RCC 7860 (cell line): ENCODE measurements around the gene HNRNPA0.

Experiments used
- DNase-seq: peaks from one replicate; pipeline ENCODE4 v3.0.0-alpha.2; 2015; ENCODE audit warnings: low spot score
- FAIRE-seq: peaks from 2 replicates; lab custom pipeline; 2012; peaks lifted over from hg19 to GRCh38; lab: Jason Lieb, UNC

The HNRNPA0 gene

GRCh38 chr5:137754961-137755762 is 999 bp upstream of the HNRNPA0 start:
- no peak for DNase-seq

GRCh38 chr5:137753691-137754187 is 424 bp downstream of the HNRNPA0 start:
- no peak for DNase-seq
- FAIRE-seq, result no peak

More at GRCh38 chr5:137754961-137755762, 999 bp upstream of the HNRNPA0 start:
- no peak for FAIRE-seq

- no peak for DNase-seq
These were observed 1.1 kb downstream of the HNRNPA0 start for GRCh38 chr5:137752905-137753690.

DNA sequence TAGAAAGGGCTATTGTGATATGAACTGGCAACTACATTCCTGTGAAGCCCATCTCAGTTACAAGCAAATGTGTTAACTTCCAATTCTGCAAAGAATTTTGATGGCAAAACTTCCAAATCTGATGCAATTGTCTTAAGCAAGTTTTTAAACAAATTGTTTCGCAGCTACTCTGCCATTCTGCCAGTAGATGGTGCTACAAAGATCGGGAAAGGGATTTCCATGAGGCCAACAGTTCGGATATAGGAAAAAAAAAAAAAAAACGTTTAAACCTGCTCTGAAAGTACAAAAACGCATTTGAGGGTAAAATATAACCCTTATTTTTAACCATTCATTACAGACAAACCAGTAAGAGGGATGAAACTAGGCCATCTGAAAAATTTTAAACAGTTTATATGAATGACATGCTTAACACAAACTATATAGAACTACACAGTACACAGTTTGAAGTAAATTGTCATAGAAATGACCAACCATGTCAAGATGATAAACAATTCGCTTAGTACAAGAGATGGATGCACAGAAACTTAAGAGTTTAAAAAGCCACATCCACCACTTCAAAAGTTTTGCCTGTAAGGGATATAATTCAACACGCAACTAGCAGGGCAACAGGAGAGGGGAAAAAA is 2.2 kb downstream of the HNRNPA0 start:
- DNase-seq, result peak; percentile 62
- peak; percentile 81 for FAIRE-seq

More at GRCh38 chr5:137752905-137753690, 1.1 kb downstream of the HNRNPA0 start:
- FAIRE-seq, result no peak

GRCh38 chr5:137750436-137750835 is 3.7 kb downstream of the HNRNPA0 start:
- no peak for FAIRE-seq
- no peak for DNase-seq

- FAIRE-seq, result no peak
- no peak for DNase-seq
These were observed 6.3 kb downstream of the HNRNPA0 start for GRCh38 chr5:137747848-137748247.

GRCh38 chr5:137743031-137743640 is 11.0 kb downstream of the HNRNPA0 start:
- FAIRE-seq (peak; percentile 55), DNase-seq (peak; percentile 42)

DNA sequence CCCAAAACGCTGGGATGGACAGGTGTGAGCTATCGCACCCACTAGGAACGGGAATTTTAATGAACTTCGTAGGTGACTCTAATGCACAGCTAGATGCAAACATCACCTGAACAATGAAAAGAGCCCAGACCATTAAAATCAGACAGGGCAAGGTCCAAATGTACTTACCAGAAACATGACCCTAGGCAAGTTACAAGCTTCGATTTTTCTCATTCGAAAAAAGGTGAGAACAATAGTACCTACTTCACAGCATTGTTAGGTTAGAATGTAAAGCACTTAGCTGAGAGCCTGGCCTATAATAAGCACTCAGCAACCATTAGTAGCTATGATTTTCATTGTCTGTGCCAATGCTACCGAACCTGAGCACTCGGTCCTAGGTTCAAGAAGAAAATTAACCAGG is 12.4 kb downstream of the HNRNPA0 start:
- no peak for DNase-seq
- no peak for FAIRE-seq

GRCh38 chr5:137739737-137740136 is 14.4 kb downstream of the HNRNPA0 start:
- DNase-seq, result no peak
- no peak for FAIRE-seq

- DNase-seq, result no peak
- no peak for FAIRE-seq
These were observed 15.2 kb downstream of the HNRNPA0 start for GRCh38 chr5:137738947-137739346.

DNA sequence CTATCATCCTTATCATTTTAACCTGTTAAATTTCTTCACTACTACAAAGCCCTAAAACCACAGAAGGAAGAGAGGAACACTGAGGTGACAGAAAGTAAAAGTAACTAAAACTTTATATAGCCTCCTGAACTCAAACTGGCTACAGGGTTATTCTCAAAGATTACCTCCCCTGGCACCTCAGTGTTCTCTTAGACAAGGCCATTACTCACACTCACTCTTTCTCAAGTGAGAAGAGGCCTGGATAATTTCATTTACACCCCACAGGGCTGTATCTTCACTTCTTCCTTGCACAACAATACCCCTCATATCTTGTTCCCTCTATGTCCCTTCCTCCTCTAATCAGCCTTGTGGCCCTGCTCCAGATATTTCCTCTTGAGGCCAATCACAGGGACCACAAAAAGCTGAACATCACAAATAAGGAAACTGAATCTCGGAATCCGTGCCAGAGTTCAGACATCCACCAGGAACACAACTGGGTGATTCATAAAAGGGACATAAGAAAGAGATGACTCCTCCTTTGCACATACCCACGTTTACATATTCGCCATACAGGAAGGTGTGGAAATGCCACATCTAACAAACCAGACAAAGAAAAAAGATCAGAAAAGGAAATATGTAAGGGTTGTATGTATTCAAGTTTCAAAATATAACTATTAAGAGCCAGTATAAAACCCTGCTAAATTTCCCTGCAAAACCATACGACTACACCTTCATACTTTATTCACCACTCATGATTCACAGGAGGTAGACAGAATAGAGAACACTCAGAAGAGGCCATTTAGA is 16.6 kb downstream of the HNRNPA0 start:
- DNase-seq (no peak), FAIRE-seq (no peak)

GRCh38 chr5:137736496-137736895 is 17.7 kb downstream of the HNRNPA0 start:
- FAIRE-seq, result no peak
- DNase-seq, result no peak

GRCh38 chr5:137735555-137736284 is 18.4 kb downstream of the HNRNPA0 start, which contains the start of gene KLHL3:
TSS of gene KLHL3 (minus strand) at chr5:137736089. CDS start at chr5:137735646, 443 bp downstream.
- DNase-seq (no peak), FAIRE-seq (no peak)

DNA sequence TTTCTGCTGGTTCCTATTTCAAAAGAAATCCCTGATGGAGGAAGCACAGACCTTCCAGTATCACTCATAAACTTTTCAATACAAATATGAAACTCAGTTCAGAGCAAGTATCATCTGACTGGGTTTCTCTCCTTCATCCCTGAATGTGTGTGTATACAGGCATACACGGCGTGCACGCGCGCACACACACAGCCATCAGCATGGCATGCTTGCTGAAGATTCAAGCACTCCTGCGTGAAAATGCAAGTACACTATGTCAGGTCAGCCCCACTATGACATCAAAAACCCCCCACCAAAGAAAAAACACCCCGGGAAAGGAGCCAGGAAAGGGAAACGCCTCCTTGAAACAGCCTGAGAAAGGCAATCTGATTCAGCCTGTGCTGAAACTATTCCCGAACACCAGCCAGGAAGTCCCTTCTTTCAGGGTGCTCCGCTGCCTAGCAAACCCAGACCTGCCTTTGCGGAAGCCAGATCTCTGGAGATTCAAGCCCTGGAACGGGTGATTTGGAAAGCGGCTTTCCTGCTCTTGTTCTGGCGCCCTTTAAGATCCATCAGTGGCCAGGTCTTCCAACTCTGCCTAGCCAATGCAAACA is 19.1 kb downstream of the HNRNPA0 start:
- FAIRE-seq (no peak), DNase-seq (no peak)

DNA sequence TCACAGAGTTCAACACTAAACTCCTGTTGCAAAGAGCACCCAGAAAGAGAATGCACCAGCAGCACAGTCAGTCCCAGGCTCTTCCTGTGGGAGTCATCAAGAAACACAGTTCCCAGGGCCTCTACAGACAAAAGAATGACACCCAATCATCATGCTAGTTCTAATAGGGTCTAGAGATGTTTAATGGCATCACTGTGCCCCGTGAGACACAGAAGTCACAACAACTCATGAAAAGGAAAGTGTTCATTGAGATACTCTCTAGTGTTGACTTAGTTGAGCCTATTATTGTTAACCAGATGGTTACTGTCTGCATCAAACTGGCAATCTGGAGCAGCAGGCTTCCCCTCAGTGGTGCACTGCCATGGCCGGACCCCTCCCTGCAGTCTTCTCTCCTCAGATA is 19.8 kb downstream of the HNRNPA0 start:
- FAIRE-seq (no peak), DNase-seq (no peak)

GRCh38 chr5:137733922-137734321 is 20.2 kb downstream of the HNRNPA0 start:
- DNase-seq (no peak), FAIRE-seq (no peak)

DNA sequence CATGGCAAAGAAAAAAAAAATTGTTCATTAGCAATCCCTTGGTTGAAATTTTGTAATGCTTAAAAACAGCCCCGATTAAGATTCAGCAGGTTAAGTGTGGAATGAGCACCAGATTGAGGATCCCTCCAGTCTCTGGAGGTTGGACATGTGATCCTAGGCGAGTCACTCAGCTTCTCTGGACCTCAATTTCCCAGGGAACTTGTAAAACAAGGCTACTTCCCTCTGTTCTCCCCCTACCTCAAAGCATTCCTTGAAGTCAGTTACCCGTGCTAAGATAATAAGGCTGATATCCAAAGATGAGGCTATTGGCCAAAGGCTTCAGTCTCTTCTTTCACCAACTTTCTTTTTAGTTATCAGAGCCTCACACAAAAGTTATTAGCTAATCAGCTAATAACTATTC is 21.2 kb downstream of the HNRNPA0 start:
- no peak for FAIRE-seq
- DNase-seq, result no peak

DNA sequence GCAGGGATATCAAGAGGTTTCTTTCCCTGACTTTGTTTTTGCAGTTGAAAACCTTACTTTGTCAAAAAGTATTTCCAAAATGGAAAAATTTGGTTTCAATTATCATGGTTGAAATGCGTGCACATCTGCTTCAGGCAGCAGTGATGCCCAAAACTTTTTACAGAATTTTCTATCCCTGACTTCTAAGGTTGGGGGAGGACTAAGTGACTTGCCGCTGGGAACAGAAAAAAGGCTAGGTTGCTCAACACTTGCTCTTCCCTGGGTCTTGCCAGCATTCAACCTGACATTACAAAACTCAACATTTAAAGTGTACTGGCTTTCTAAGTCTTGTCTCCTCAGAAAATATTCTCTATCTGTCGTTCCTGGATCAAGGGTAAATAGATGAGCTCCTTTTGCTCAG is 23.0 kb downstream of the HNRNPA0 start:
- DNase-seq (no peak), FAIRE-seq (no peak)

GRCh38 chr5:137730336-137730735 is 23.8 kb downstream of the HNRNPA0 start:
- FAIRE-seq (no peak), DNase-seq (no peak)
